ENCODE data around the gene CKAP5.
A peak's percentile ranks its signal among the peaks of the same experiment; 100 is the strongest.
"Not testable (repeated sequence)": the region's sequence is repeated elsewhere in the genome, so short reads cannot be mapped to it uniquely, and the experiment has no call there.

CKAP5 gene

DNA sequence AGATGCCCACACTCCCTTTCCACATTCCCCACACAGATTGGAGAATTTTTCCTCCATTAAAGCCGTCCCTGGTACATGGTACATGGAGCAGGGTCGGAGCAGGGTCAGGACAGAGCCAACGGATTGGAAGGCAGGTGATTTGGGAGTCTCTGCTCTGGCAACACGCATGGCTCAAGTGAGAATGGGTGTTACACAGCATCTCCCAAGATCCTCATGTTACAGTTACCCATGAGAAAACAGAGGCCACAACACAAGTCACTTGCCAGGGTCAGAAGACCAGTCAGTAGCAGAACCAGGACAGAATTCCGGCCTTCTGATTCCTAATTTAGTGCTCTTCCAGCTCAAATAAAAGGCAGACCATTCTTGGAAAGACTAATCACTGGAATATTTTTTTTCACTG lies 134.8 kb downstream of the CKAP5 start:
- DNase-seq (ENCODE audit: low read depth): peak; percentile 56
- no peak overlapping the region for H3K4me3 ChIP-seq (ENCODE audit: control insufficient read depth, low read depth, low read length)
- TF ChIP-seq CTCF (conservative IDR thresholded peaks at IDR 0.05; ENCODE audit: control insufficient read depth, insufficient read depth, low read depth, low read length): no peak

GRCh38 chr11:46710821-46711269 lies 135.2 kb downstream of the CKAP5 start:
- TF ChIP-seq CTCF (conservative IDR thresholded peaks at IDR 0.05; ENCODE audit: control insufficient read depth, insufficient read depth, low read depth, low read length): no peak
- no peak overlapping the region for H3K4me3 ChIP-seq (ENCODE audit: control insufficient read depth, low read depth, low read length)
- peak; percentile 98 for DNase-seq (ENCODE audit: low read depth)

DNA sequence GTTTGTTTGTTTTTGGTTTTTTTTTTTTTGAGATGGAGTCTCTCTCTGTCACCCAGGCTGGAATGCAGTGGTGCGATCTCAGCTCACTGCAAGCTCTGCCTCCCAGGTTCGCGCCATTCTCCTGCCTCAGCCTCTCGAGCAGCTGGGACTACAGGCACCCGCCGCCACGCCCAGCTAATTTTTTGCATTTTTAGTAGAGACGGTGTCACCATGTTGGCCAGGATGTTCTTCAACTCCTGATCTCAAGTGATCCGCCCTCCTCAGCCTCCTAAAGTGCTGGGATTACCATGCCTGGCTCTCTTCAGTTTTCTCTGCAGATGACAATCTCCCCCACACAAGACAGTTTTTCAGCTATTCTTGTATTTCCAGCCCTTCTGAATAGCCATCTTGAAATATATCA lies 136.7 kb downstream of the CKAP5 start:
- not testable (repeated sequence) for DNase-seq (ENCODE audit: low read depth); H3K4me3 ChIP-seq (ENCODE audit: control insufficient read depth, low read depth, low read length)

DNA sequence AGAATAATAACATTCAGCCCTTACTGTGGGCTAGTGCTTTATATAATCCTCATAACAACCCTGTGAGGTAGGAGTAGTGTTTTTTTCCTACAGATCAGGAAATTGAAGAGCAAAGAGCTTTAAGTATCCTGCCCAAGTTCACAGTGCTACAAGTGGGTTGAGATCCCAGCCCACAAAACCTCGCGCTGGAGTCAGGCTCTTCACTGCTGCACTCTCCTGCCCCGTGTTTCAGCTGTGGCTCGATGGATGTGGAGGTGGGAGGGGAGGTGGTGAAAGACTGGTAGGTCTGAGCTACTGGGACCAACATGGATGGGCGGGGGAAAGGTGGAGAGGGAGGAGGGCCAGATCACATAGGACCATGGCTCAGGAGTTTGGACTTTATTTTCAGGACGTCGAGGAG lies 139.2 kb downstream of the CKAP5 start:
- no peak overlapping the region for H3K4me3 ChIP-seq (ENCODE audit: control insufficient read depth, low read depth, low read length)
- no peak for TF ChIP-seq CTCF (conservative IDR thresholded peaks at IDR 0.05; ENCODE audit: control insufficient read depth, insufficient read depth, low read depth, low read length)
- no peak for DNase-seq (ENCODE audit: low read depth)

GRCh38 chr11:46705070-46705688 lies 140.9 kb downstream of the CKAP5 start:
- TF ChIP-seq CTCF (conservative IDR thresholded peaks at IDR 0.05; ENCODE audit: control insufficient read depth, insufficient read depth, low read depth, low read length): no peak
- no peak for DNase-seq (ENCODE audit: low read depth)
- H3K4me3 ChIP-seq (ENCODE audit: control insufficient read depth, low read depth, low read length): no peak overlapping the region

- DNase-seq (ENCODE audit: low read depth): no peak
- no peak for TF ChIP-seq CTCF (conservative IDR thresholded peaks at IDR 0.05; ENCODE audit: control insufficient read depth, insufficient read depth, low read depth, low read length)
- peak overlapping the region; percentile 98 for H3K4me3 ChIP-seq (ENCODE audit: control insufficient read depth, low read depth, low read length)
Observed at GRCh38 chr11:46701078-46701654, 144.9 kb downstream of the CKAP5 start.

DNA sequence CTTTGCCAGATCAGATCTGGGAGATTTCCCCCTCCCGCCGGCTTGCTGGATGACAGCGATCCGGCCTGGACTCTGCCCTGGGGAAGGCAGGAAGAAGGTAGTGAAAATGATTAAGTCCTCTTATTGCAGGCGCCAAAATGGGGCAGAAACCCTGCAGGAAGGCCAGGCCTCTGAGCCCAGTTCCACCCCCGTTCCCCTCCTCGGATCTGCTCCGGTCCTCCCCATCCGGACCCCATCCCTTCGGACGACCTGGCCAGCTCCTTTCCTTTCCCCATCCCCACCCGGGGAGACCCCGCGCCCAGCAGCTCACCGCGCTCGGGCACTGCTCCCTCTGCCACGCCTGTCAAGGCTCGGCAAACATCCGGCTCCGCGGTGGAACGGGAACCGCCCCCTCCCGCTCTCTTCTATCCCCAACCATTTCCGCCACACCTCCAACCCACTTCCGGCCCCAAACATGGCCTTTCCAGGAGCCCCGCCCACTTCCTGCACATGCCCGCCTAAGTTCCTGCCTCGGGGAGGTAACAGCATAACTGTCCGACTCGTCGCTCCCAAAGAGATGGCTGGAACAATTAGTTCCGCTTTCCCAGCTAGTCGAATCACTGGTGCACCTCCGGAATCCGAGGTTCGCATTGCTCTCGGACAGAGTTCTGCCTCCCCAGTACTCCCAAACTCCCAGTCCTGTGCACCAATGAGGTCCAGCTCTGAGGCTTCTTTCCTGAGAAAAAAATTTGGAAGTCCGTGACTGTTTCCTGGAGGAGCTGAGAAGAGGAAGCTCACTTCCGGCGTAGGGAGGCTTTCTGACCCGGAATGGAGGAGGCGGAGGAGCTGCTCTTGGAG lies 145.6 kb downstream of the CKAP5 start, which contains the start of the genes ARHGAP1 and ZNF408:
ARHGAP1 (minus strand) TSS at position 379 of the 837 bp plus-strand sequence. CDS start 4,512 bp downstream, outside the sequence.
ZNF408 (plus strand) TSS at position 791 of the 837 bp plus-strand sequence; CDS start at position 808, 17 bp downstream.
- H3K4me3 ChIP-seq (ENCODE audit: control insufficient read depth, low read depth, low read length): peak within 1 kb of the TSS; percentile 98
- DNase-seq (ENCODE audit: low read depth): peak; percentile 98
- TF ChIP-seq CTCF (conservative IDR thresholded peaks at IDR 0.05; ENCODE audit: control insufficient read depth, insufficient read depth, low read depth, low read length): no peak

Measured in fibroblast of mammary gland (primary cell).